Transverse colon (tissue), 4 donors: Measurements from ENCODE around the gene CTNNBL1. TPM values are rescaled to one million over a fixed set of nuclear protein-coding genes. Genes with fewer than 3 reads are reported as not detected.
"Not testable (repeated sequence)": the region's sequence is repeated elsewhere in the genome, so short reads cannot be mapped to it uniquely, and the experiment has no call there.

ENCODE experiments used
- DNase-seq: peaks from one replicate; pipeline ENCODE4 v3.0.0-alpha.2; 2019
- H3K27ac ChIP-seq, 4 donors: fragments of 200-600 bp; sonication (generic); 2 replicates each; pipeline ENCODE4 v1.5.1; 2016 to 2018; ENCODE audit warnings: inconsistent platforms in 4 of 4
- H3K27me3 ChIP-seq: fragments of 200-600 bp; sonication (generic); 2 replicates; pipeline ENCODE4 v1.5.1; 2017; ENCODE audit warnings: inconsistent platforms
- H3K36me3 ChIP-seq, 4 donors: fragments of 200-600 bp; sonication (generic); 2 replicates each; pipeline ENCODE4 v1.5.1; 2017 to 2019; ENCODE audit warnings: inconsistent platforms in 4 of 4
- H3K4me1 ChIP-seq, 4 donors: fragments of 200-600 bp; sonication (generic); 2 replicates each; pipeline ENCODE4 v1.5.1; 2017 to 2020; ENCODE audit warnings: inconsistent platforms in 4 of 4
- H3K4me3 ChIP-seq, 4 donors: fragments of 200-600 bp; sonication (generic); 1 replicate in 1 of 4; 2 replicates in 3 of 4; pipeline versions ENCODE4 v1.5.1 to v1.6.1; 2017 to 2019; ENCODE audit warnings: inconsistent platforms in 4 of 4
- H3K9me3 ChIP-seq, 2 donors: fragments of 200-600 bp; sonication (generic); 2 replicates each; pipeline ENCODE4 v1.5.1; 2017 to 2019; ENCODE audit warnings: inconsistent platforms in 2 of 2
- CTCF ChIP-seq, 5 experiments: fragments of 200-600 bp in 3 of 5; fragments of 450-650 bp in 2 of 5; sonication (generic) in 3 of 5; IDR thresholded peaks; 1 replicate in 2 of 5; 2 replicates in 3 of 5; pipeline ENCODE4 v1.5.1; 2016 to 2017; ENCODE audit warnings: antibody characterized with exemption in 5 of 5, inconsistent platforms in 3 of 5, mild to moderate bottlenecking in 2 of 5, moderate library complexity in 1 of 5
- EP300 ChIP-seq: sonication (generic); formaldehyde crosslinking; IDR thresholded peaks from one replicate; pipeline ENCODE4 v1.6.1; 2017; ENCODE audit warnings: antibody characterized with exemption, low read depth
- POLR2A ChIP-seq: fragments of 450-650 bp; IDR thresholded peaks from one replicate; pipeline ENCODE4 v1.6.1; 2016; ENCODE audit warnings: antibody characterized with exemption, mild to moderate bottlenecking, moderate library complexity
- POLR2AphosphoS5 ChIP-seq, 3 donors: sonication (generic); formaldehyde crosslinking; IDR thresholded peaks; one replicate each; pipeline ENCODE4 v1.6.1; 2016; ENCODE audit warnings: antibody characterized with exemption in 3 of 3
- WGBS, 2 donors: methylation state at CpG; one replicate each; pipeline ENCODE4 v1.1.5; 2018; ENCODE audit warnings: low coverage in 1 of 2; 5-methylcytosine and 5-hydroxymethylcytosine counted together
- in situ Hi-C, 4 donors: fragments of 200-750 bp; cut with MboI; loops; one replicate each; pipeline versions ENCODE4 v1.15.0 to v1.15.1; 2017; ENCODE audit warnings: low sequenced_read_pairs in 3 of 4, low pct_ligation_motif_present in 1 of 4, low pct_unique_long_range_greater_than_20kb in 1 of 4
- intact Hi-C: fragments of 100-400 bp; cut with DNase I; formaldehyde crosslinking; loops from one replicate; pipeline ENCODE4 v1.15.1; 2023; ENCODE audit warnings: low total_unique reads
- total RNA-seq, 4 donors: library from RNA; depleted of rRNA; stranded (reverse); fragments of >200 nt; gene quantifications; one replicate each; pipeline ENCODE4 v1.1.0, GENCODE V29; 2016

Gene CTNNBL1
- total RNA-seq, 4 donors from 2014 or later, result 18.7 to 49.0 (median 22.4) TPM

GRCh38 chr20:37657924-37658804 lies 35.7 kb upstream of the CTNNBL1 start:
- no peak for DNase-seq
- H3K36me3 ChIP-seq, result no peaks in the 10 kb centered on the region
- no peaks in the 10 kb centered on the region for H3K9me3 ChIP-seq
- no peak overlapping the region for H3K4me3 ChIP-seq
- H3K4me1 ChIP-seq, result no peaks in the 10 kb centered on the region
- H3K27ac ChIP-seq, result no peak overlapping the region
- TF ChIP-seq POLR2A (no peak), POLR2AphosphoS5 (IDR thresholded peaks at IDR 0.05) (no peak), CTCF (IDR thresholded peaks at IDR 0.05) (no peak), EP300 (no peak)
- 27 to 50% methylated on average over 3 to 6 of the region's 6 CpGs for WGBS, 2 donors
- no peaks in the 10 kb centered on the region for H3K27me3 ChIP-seq
- intact Hi-C loops, result no loop called here
- in situ Hi-C loops, result no loop called here

- no peaks in the 10 kb centered on the region for H3K9me3 ChIP-seq
- H3K36me3 ChIP-seq, result no peaks in the 10 kb centered on the region
- intact Hi-C loops (no loop called here), in situ Hi-C loops (no loop called here)
- no peak overlapping the region for H3K27ac ChIP-seq
- no peaks in the 10 kb centered on the region for H3K4me1 ChIP-seq
- no peaks in the 10 kb centered on the region for H3K27me3 ChIP-seq
- TF ChIP-seq CTCF (IDR thresholded peaks at IDR 0.05) (no peak), POLR2A (no peak), POLR2AphosphoS5 (IDR thresholded peaks at IDR 0.05) (no peak), EP300 (no peak)
- 51 to 61% methylated on average over 6 of the region's 6 CpGs for WGBS, 2 donors
- DNase-seq, result no peak
- H3K4me3 ChIP-seq, result no peak overlapping the region
Observed at GRCh38 chr20:37661519-37661918, 32.3 kb upstream of the CTNNBL1 start.

- Histone ChIP-seq H3K27me3 (no peaks in the 10 kb centered on the region), H3K27ac (no peak overlapping the region), H3K9me3 (no peaks in the 10 kb centered on the region), H3K4me3 (no peak overlapping the region), H3K4me1 (no peaks in the 10 kb centered on the region), H3K36me3 (no peaks in the 10 kb centered on the region)
- DNase-seq, result no peak
- 52 to 66% methylated on average over 3 of the region's 3 CpGs for WGBS, 2 donors
- TF ChIP-seq EP300 (no peak), CTCF (IDR thresholded peaks at IDR 0.05) (no peak), POLR2A (no peak), POLR2AphosphoS5 (IDR thresholded peaks at IDR 0.05) (no peak)
- in situ Hi-C loops (no loop called here), intact Hi-C loops (no loop called here)
Observed at GRCh38 chr20:37662308-37662707, 31.5 kb upstream of the CTNNBL1 start.

GRCh38 chr20:37664595-37664994 lies 29.2 kb upstream of the CTNNBL1 start:
- in situ Hi-C loops, H3K27me3 ChIP-seq, H3K9me3 ChIP-seq, H3K27ac ChIP-seq, H3K4me3 ChIP-seq, intact Hi-C loops, DNase-seq, H3K4me1 ChIP-seq, H3K36me3 ChIP-seq: not testable (repeated sequence)
- 80 to 87% methylated on average over 2 to 4 of the region's 4 CpGs for WGBS, 2 donors
